Measurements from ENCODE around the gene CCDC12. TPM values are rescaled to one million over a fixed set of nuclear protein-coding genes. Genes with fewer than 3 reads are reported as not detected.

Gene CCDC12
- polyA plus RNA-seq, 1 of the 3 experiments (the other 2 are of a cell fraction): 105 TPM

GRCh38 chr3:46910166-46910760, 66.3 kb downstream of the CCDC12 start:
- 74% methylated on average over 3 of the region's 6 CpGs for WGBS (ENCODE audit: low lambda C conversion rate)
- H3K4me3 ChIP-seq (ENCODE audit: low read depth in 2 of 2, low read length in 1 of 2): no peak overlapping the region
- no peaks in the 10 kb centered on the region for H3K36me3 ChIP-seq (replicated peaks in 1 of 2; ENCODE audit: control insufficient read depth in 1 of 2, insufficient read depth in 2 of 2, low read length in 1 of 2)
- no peak overlapping the region for H3K27ac ChIP-seq (ENCODE audit: low read depth in 2 of 2, low read length in 1 of 2)
- no peaks in the 10 kb centered on the region for H3K79me2 ChIP-seq (ENCODE audit: insufficient read depth)
- no peak overlapping the region for H3K4me2 ChIP-seq
- H3K9me3 ChIP-seq: no peaks in the 10 kb centered on the region
- H4K20me1 ChIP-seq (ENCODE audit: insufficient read depth): no peaks in the 10 kb centered on the region
- H3F3A ChIP-seq (replicated peaks; ENCODE audit: insufficient read depth): peaks cover 4% of the 10 kb centered on the region
- H3K27me3 ChIP-seq (ENCODE audit: insufficient read depth): no peaks in the 10 kb centered on the region
- ChIA-PET CTCF (interaction anchor here (0.7 to 2.6 kb wide), 60 partner anchors 9 to 427 kb away, joined by 3 to 70 read pairs (median 6); partner anchors contain the start of genes MYL3, PTH1R and TMIE), POLR2A (interaction anchor here (0.9 to 1.5 kb wide), 4 partner anchors 28 to 66 kb away, joined by 3 to 10 read pairs (median 3); partner anchors contain the start of gene CCDC12)
- H2AFZ ChIP-seq (ENCODE audit: low read depth): no peak overlapping the region
- no peak overlapping the region for H3K9ac ChIP-seq
- no peaks in the 10 kb centered on the region for H3K9me2 ChIP-seq
- TF ChIP-seq RFX5 (IDR thresholded peaks at IDR 0.05; ENCODE audit: low read length) (no peak), NFIC (IDR thresholded peaks at IDR 0.05; ENCODE audit: borderline replicate concordance) (no peak), ELF1 (IDR thresholded peaks at IDR 0.05) (no peak), FOSL2 (IDR thresholded peaks at IDR 0.05; ENCODE audit: borderline replicate concordance, low read depth) (no peak), MEF2A (IDR thresholded peaks at IDR 0.05; ENCODE audit: borderline replicate concordance, low read depth) (no peak), TEAD4 (IDR thresholded peaks at IDR 0.05; ENCODE audit: borderline replicate concordance, insufficient read depth) (no peak), SIN3A (IDR thresholded peaks at IDR 0.05; ENCODE audit: borderline replicate concordance, low read depth, low read length) (no peak), ZBTB33 (IDR thresholded peaks at IDR 0.05; ENCODE audit: borderline replicate concordance, low read depth) (no peak)
- DNase-seq: no peak
- peaks cover 11 to 19% of the 10 kb centered on the region in 2 experiments for H3K4me1 ChIP-seq (ENCODE audit: control insufficient read depth in 1 of 2, insufficient read depth in 2 of 2, low read depth in 1 of 2, low read length in 1 of 2)

GRCh38 chr3:46909535-46910161, 66.9 kb downstream of the CCDC12 start:
- Histone ChIP-seq H4K20me1 (ENCODE audit: insufficient read depth) (no peaks in the 10 kb centered on the region), H3K79me2 (ENCODE audit: insufficient read depth) (no peaks in the 10 kb centered on the region), H3F3A (replicated peaks; ENCODE audit: insufficient read depth) (peaks cover 4% of the 10 kb centered on the region), H3K27me3 (ENCODE audit: insufficient read depth) (no peaks in the 10 kb centered on the region), H3K9me3 (no peaks in the 10 kb centered on the region), H3K36me3 (replicated peaks in 1 of 2; ENCODE audit: control insufficient read depth in 1 of 2, insufficient read depth in 2 of 2, low read length in 1 of 2) (no peaks in the 10 kb centered on the region), H3K27ac (ENCODE audit: low read depth in 2 of 2, low read length in 1 of 2) (no peak overlapping the region), H3K4me3 (ENCODE audit: low read depth in 2 of 2, low read length in 1 of 2) (peak overlapping the region in 1 of 2 experiments; percentile 30; a peak in 1 of 4 replicates), H3K4me1 (ENCODE audit: control insufficient read depth in 1 of 2, insufficient read depth in 2 of 2, low read depth in 1 of 2, low read length in 1 of 2) (peaks cover 11 to 19% of the 10 kb centered on the region in 2 experiments), H3K9ac (no peak overlapping the region), H3K9me2 (no peaks in the 10 kb centered on the region), H3K4me2 (no peak overlapping the region), H2AFZ (ENCODE audit: low read depth) (no peak overlapping the region)
- WGBS (ENCODE audit: low lambda C conversion rate): 4% methylated on average over 11 of the region's 18 CpGs
- peak; percentile 94 for DNase-seq
- ChIA-PET CTCF (interaction anchor here (0.7 to 2.6 kb wide), 63 partner anchors 9 to 426 kb away, joined by 3 to 70 read pairs (median 5); partner anchors contain the start of genes MYL3, PTH1R and TMIE), POLR2A (interaction anchor here (0.9 to 1.5 kb wide), 6 partner anchors 27 to 207 kb away, joined by 3 to 10 read pairs (median 3); partner anchors contain the start of gene CCDC12)
- TF ChIP-seq MXI1 (IDR thresholded peaks at IDR 0.05; ENCODE audit: low read depth, low read length) (peak; percentile 91), SMC3 (IDR thresholded peaks at IDR 0.05; ENCODE audit: low read depth, low read length) (peak; percentile 93), SIN3A (IDR thresholded peaks at IDR 0.05; ENCODE audit: borderline replicate concordance, low read depth, low read length) (peak; percentile 63; the same call in 1 of the 2 replicates), RAD21 (IDR thresholded peaks at IDR 0.05; ENCODE audit: low read length) (peak; percentile 97), CTCF (IDR thresholded peaks at IDR 0.05) (peak; percentile 86), PBX3 (IDR thresholded peaks at IDR 0.05) (no peak), USF2 (IDR thresholded peaks at IDR 0.05; ENCODE audit: borderline replicate concordance, low read depth, low read length) (0 out of 2 replicates have a peak, but pooled peaks have one; percentile 44), NRF1 (IDR thresholded peaks at IDR 0.05; ENCODE audit: low read depth, low read length) (no peak; the same call in 1 of the 2 replicates), MAX (IDR thresholded peaks at IDR 0.05; ENCODE audit: low read depth) (peak; percentile 42; the same call in 1 of the 2 replicates), RFX5 (IDR thresholded peaks at IDR 0.05; ENCODE audit: low read length) (no peak), USF1 (IDR thresholded peaks at IDR 0.05; ENCODE audit: borderline replicate concordance, low read depth) (peak; percentile 70; the same call in 1 of the 2 replicates)

Data from SK-N-SH (cell line).